Measurements from ENCODE around the gene NOX5.

NOX5 gene

DNA sequence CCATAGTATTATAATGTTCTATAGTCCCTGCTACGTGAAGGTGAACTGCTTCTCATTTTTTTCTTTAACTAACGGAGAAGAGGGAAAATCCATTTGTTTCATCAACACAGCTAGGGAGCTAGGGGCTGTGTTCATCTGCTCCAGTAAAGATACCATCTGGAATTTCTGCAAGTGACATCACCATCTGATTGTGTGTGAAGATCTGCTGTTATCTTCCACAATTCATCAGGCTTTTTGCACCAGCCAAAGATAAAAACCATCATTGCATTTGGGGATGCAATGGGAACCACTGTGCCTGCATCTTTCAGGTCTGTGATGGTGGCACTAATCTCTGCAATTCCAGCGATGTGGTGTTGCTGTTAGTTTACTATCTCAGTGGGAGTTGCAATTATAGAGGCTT lies 35.5 kb upstream of the NOX5 start:
- TF ChIP-seq CTCF (IDR thresholded peaks at IDR 0.05; ENCODE audit: low read length, missing control alignments): no peak
- DNase-seq (ENCODE audit: low read depth): no peak
- no peak overlapping the region for H3K4me3 ChIP-seq (replicated peaks; ENCODE audit: low read depth, low read length)

GRCh38 chr15:68979816-68980215 lies 34.7 kb upstream of the NOX5 start:
- no peak overlapping the region for H3K4me3 ChIP-seq (replicated peaks; ENCODE audit: low read depth, low read length)
- DNase-seq (ENCODE audit: low read depth): no peak
- no peak for TF ChIP-seq CTCF (IDR thresholded peaks at IDR 0.05; ENCODE audit: low read length, missing control alignments)

GRCh38 chr15:68980786-68981185 lies 33.7 kb upstream of the NOX5 start:
- no peak for DNase-seq (ENCODE audit: low read depth)
- no peak overlapping the region for H3K4me3 ChIP-seq (replicated peaks; ENCODE audit: low read depth, low read length)
- no peak for TF ChIP-seq CTCF (IDR thresholded peaks at IDR 0.05; ENCODE audit: low read length, missing control alignments)

- no peak for TF ChIP-seq CTCF (IDR thresholded peaks at IDR 0.05; ENCODE audit: low read length, missing control alignments)
- DNase-seq (ENCODE audit: low read depth): no peak
- no peak overlapping the region for H3K4me3 ChIP-seq (replicated peaks; ENCODE audit: low read depth, low read length)
Measured at GRCh38 chr15:68981941-68982340, 32.6 kb upstream of the NOX5 start.

GRCh38 chr15:68982976-68983563 lies 31.4 kb upstream of the NOX5 start:
- no peak overlapping the region for H3K4me3 ChIP-seq (replicated peaks; ENCODE audit: low read depth, low read length)
- no peak for TF ChIP-seq CTCF (IDR thresholded peaks at IDR 0.05; ENCODE audit: low read length, missing control alignments)
- DNase-seq (ENCODE audit: low read depth): no peak

DNA sequence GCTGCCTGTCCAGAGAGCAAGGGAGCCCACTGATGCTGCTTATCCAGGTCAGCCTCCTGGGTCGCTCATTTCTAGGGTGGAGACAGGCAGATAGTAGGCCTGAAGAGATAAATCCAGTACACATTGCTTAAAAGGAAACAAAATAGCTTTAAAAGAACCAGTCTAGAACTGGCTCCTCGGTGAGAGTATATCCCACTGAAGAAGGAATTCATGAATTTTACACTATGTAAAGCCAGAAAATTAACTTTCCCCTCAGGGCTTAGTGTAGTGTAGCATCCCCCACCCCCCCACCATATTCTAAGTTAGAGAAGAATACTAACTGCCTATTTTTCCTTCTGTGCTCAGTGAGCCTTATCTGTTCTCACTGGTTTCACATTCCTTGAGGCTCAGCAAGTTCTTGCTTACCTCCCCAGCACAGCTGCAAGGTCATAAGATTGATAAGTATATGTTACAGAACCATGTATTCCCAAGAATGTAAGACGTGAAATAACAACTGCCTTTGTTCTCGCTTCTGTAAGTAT lies 30.5 kb upstream of the NOX5 start:
- TF ChIP-seq CTCF (IDR thresholded peaks at IDR 0.05; ENCODE audit: low read length, missing control alignments): no peak
- peak; percentile 50 for DNase-seq (ENCODE audit: low read depth)
- H3K4me3 ChIP-seq (replicated peaks; ENCODE audit: low read depth, low read length): no peak overlapping the region

- no peak overlapping the region for H3K4me3 ChIP-seq (replicated peaks; ENCODE audit: low read depth, low read length)
- TF ChIP-seq CTCF (IDR thresholded peaks at IDR 0.05; ENCODE audit: low read length, missing control alignments): no peak
- DNase-seq (ENCODE audit: low read depth): no peak
Measured at GRCh38 chr15:68984586-68984985, 29.9 kb upstream of the NOX5 start.
